GM21786 (cell line): ENCODE measurements around the gene ZCRB1.
"Not testable (repeated sequence)": the region's sequence is repeated elsewhere in the genome, so short reads cannot be mapped to it uniquely, and the experiment has no call there.

ENCODE experiments used
- ATAC-seq: cut with Tn5 transposase; IDR thresholded peaks from one replicate; pipeline ENCODE4 v1.9.1; 2021; ENCODE audit not compliant: unreplicated experiment

Gene ZCRB1, protein sequence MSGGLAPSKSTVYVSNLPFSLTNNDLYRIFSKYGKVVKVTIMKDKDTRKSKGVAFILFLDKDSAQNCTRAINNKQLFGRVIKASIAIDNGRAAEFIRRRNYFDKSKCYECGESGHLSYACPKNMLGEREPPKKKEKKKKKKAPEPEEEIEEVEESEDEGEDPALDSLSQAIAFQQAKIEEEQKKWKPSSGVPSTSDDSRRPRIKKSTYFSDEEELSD

DNA sequence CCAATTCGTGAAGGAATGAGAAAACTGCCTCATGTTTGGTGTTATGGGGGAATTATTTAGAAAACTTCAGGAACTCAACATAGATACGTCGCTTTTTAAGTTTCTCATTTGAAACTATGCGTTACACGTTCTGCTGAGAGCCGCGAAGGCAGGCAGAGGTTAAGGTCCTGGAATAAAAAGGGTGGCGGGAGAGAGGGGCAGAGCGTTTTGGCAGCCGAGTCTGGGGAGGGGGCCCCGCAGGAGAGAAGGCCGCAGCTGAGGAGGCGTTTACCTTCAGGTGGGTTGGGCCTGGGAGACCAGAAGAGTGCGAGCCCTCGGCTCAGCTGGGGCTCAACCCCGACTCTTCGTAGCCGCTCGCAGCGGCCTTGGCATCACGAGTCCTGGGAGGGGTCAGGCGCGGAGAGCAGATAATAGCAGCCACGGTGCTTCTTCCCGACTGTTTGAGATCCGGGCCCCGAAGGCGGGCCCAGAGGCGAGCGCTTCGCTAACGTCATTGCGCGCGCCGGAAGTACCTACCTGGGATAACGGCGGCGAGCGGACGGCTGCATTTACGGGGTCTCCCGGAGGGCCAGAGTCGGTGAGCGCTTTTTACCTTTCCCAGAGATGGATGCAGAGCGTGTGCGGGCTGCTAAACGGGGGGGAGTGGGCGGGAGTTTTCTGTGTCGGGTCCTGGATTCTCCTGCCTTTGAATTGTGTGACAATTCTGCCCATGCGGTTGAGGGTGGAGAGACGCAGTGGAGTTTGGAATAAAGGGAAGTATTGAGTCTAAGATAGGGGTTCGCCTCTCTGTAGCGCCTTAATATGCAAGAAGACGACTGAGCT, at the start of gene ZCRB1, which contains the start of gene PPHLN1:
TSS of gene ZCRB1 (minus strand) at position 442 of the 822 bp plus-strand sequence. CDS start 1,992 bp downstream, outside the sequence.
TSS of gene PPHLN1 (plus strand) at position 515 of the 822 bp plus-strand sequence. CDS start 9,736 bp downstream, outside the sequence.
- ATAC-seq: peak; percentile 90

DNA sequence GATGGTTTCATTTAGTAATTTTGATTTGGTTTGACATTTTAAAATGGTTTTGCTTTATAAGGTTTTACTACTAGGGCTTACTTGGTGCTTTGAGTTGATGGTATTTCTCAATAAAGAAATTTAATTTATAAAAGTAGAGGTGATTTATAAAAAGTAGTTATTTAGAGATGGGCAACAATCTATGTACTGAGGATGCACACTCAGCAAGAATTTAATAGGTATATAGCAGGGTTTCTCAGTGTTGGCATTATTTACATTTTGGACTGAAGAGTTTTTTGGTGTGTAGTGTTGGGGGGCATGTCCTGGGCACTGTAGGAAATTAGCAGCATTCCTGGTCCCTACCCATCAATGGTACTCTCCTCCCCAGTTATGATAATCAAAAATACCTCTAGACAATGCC, 47.8 kb upstream of the ZCRB1 start:
- no peak for ATAC-seq

DNA sequence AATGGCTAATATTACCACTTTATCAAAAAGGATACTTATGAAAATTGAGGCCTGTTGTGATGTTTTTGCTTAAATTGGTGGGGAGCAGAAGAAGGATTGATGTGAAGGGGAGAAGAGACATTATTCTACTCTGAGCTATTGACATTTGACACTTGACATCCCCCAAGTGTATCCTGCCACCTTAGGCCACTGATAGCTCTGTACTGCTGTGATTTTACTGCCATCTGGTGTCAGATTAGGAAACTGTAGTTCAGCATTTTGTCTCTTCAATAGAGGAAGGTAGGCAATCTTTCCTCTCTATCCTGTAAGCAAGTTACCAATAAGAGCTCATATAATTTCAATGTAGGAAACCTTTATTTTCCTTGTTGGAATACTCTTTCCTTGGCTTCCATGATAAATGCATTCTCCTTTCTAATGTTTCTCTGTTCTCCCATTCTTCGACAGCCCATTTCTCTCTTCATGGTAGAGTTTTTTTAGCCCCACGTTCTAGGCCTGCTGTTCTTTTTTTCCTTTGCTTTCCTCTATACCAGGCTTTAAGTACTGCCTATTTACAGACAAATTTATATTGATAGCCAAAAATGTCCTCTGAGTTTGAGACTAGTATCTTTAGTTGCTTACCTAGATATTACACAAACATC, 46.4 kb upstream of the ZCRB1 start:
- ATAC-seq: peak; percentile 89

DNA sequence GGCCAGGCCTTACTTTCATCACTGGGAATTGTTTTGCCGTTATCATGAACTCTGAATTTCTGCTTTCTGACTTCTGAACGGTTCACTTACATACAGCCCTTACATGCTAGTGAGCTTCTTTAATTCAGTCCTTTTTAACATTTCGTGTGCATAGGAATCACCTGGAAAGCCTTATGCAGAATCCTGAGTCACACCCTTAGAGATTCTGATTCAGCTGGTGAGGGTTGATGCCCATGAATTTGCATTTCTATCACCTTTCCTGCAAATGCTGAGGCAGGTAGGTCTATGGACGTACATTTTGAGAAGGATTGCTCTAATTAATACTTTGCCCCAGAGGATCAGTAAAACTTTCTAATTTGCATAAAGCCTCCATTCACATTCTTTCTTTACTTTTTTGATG, 44.1 kb upstream of the ZCRB1 start:
- ATAC-seq: no peak

DNA sequence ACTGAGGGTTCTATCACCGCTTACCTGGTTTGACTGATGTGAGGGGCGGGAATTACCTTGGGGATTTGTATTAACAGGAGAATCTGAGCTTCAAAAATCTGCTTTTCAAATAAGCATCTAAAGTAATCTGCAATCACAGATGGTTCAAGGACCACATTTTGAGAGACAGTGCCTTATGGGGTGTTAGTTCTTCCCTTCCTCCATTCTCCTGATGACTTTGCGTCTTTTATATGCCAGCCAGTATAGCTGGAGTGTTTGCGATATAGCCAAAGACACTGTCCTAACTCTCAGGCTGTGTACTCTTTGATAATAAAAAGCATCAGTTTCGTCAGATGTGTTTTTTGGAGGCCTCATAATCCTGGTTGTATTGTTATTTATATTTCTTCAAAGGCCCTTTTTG, 39.6 kb upstream of the ZCRB1 start:
- no peak for ATAC-seq

DNA sequence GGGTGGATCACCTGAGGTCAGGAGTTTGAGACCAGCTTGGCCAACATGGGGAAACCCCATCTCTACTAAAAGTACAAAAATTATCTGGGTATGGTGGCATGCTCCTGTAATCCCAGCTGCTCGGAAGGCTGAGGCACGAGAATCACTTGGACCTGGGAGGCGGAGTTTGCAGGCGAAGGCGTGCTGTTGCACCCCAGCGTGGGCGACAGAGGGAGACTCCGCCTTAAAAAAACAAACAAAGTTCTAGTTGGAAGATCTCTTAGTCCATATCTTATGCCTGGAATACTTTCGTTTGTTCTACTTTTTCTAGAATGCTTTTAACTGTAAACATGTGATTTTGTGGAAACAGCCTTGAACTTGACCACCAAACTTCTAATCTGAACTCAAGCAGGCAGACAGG, 38.8 kb upstream of the ZCRB1 start:
- no peak for ATAC-seq

DNA sequence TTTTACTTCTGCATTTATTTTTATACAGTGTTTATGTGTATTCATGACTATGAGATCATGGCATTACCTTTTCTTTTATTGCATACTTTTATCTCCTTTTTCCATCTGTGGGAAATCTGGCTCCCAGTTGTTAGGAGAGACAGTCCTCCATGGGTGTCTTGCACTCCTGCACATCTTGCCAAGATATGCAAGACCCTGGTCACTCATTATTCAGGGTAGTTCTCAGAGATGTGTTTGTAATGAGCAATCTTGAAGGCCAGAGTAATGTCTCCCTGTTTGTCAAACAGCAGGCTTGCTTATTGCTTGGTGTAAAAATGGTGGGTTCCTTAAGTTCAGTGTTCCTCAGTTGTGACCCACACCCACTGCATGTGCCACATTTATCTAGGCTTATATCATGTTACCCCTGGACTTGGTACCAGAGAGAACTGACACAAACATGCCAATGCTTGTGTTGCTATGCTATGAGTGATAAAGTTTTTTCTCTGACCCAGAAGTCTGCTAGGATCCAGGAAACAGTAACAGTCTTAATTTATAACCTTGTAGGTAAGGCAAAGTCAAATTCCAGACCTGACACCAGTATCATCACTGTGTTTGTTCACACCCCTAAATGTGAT, 36.9 kb upstream of the ZCRB1 start:
- no peak for ATAC-seq

DNA sequence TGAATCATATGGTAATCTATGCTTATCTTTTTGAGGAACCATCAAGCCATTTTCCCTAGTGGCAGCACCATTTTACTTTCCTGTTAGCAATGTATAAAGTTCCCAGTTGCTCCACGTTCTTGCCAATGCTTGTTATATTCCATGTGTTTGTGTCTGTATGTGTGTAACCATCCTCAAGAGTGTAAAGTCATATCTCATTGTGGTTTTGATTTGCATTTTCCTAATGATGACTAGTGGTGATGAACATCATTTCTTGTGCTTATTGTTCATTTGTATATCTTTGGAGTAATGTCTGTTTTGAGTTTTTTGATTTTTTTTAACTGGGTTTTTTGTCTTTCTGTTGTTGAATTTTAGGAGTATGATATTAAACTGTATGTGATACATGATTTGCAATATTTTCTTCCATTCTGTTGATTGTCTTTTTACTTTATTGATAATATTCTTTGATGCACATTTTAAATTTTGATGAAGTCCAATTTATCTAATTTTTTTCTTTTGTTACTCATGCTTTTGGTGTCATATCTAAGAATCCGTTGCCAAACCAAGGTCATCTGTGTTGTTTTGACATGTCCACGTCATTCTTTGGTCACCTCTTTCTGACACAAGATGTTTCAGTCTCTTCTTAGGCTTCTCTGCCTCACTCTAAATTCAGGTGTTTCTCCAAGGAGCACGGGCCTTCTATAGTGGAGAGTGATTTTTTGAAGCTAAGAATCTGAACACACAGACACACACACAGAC, 36.2 kb upstream of the ZCRB1 start:
- no peak for ATAC-seq

DNA sequence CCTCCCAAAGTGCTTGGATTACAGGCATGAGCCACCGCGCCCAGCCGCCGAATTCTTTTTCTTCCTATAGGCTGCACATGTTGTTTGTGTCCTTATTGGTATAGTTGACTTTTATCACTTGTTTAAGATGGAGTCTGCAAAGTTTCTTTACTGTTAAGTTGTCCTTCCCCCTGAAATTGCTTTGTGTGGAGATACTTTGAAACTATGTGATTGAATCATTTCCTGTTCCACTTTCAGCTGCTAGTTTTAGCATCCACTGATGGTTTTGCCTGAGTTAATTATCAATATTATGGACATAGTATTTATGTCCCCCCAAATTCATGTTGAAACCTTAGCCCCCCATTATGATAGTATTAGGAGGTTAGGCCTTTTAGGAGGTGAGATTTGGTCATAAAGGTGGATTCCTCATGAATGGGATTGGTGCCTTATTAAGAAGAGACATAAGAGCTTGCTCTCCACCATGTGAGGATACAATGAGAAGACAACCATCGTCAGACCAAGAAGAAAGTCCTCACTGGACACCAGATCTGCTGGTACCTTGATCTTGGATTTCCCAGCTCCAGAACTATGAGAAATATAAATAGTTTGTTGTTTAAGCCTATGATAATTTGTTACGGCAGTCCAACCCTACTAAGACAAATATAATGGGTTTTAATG, 35.0 kb upstream of the ZCRB1 start:
- peak; percentile 80 for ATAC-seq

DNA sequence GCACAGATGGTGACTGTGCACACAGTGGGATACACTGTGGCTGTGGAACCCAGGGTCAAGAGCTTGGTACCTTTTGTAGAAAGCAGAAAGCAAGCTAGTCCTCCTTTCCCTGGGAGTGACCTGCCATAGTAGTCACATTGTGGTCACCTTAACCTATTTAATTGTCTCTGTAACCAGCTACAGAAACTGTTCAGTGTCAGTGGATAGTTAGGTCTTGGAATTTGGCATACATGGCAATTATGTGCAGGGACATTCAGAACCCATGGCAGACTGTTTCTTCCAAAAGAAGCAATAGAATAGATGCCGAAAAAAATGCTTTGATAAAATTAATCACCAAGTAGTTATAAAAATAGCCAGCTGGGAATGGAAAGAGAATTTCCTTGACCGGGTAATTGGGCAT, 30.4 kb upstream of the ZCRB1 start:
- no peak for ATAC-seq

DNA sequence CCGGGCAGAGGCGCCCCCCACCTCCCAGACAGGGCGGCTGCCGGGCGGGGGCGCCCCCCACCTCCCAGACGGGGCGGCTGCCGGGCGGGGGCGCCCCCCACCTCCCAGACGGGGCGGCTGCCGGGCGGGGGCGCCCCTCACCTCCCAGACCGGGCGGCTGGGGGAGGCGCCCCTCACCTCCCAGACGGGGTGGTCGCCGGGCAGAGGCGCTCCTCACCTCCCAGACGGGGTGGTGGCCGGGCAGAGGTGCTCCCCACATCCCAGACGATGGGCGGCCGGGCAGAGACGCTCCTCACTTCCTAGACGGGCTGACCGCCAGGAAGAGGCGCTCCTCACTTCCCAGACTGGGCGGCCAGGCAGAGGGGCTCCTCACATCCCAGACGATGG, 24.1 kb upstream of the ZCRB1 start:
- not testable (repeated sequence) for ATAC-seq

DNA sequence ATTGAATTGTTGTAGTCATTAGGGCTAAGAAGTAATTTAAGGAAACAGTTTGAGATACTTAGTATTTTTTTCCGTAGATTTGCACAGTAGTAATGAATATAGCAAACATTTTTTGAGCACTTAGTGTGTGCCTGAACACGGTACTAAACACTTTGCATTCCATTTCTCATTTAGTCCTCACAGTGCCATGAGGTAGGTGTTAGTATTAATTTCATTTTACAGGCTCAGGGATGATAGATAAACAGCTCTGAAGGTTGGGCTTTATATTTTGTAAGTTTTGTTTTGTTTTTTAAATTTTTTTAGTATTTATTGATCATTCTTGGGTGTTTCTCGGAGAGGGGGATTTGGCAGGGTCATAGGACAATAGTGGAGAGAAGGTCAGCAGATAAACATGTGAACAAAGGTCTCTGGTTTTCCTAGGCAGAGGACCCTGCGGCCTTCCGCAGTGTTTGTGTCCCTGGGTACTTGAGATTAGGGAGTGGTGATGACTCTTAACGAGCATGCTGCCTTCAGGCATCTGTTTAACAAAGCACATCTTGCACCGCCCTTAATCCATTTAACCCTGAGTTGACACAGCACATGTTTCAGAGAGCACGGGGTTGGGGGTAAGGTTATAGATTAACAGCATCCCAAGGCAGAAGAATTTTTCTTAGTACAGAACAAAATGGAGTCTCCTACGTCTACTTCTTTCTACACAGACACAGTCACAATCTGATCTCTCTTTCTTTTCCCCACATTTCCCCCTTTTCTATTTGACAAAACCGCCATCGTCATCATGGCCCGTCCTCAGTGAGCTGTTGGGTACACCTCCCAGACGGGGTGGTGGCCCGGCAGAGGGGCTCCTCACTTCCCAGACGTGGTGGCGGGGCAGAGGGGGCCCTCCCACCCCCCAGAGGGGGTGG, 23.5 kb upstream of the ZCRB1 start:
- not testable (repeated sequence) for ATAC-seq

DNA sequence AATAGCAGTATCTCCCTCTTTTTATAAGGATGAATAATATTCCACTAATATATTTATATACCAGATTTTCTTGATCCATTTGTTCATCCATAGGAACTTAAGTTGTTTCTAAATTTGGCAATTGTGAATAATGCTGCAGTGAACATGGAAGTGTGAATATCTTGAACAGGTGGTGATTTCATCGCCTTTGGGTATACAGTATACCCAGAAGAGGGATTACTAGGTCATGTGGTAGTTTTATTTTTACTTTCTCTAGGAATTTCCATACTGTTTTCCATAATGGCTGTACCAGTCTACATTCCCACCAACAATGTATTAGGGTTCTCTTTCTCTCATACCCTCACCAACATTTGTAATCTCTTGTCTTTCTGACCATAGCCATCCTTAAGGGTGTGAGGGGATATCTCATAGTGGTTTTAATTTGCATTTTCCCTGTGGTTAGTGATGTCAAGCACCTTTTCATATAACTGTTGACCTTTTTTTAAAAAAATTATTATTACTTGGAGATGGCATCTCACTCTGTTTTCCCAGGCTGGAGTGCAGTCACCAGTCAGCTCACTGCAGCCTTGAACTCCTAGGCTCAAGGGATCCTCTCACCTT, 20.6 kb upstream of the ZCRB1 start:
- no peak for ATAC-seq

DNA sequence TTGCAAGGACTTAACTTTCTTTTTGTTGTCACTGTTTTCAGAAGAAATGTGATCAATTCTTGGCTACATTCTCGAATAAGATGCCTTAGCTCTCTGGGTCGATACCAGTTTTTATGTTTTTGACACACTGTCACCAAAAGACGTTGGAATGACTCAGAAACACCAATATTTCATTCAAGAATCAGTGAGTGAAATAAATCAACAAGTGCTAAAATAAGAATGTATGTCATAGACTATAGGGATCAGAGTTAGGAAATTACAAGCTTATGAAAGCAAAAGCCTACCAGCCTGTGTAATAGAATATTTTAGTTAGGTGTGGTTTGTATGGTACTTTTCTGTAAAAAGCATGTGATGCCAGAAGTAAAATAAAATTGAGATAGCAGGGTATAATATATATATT, 17.8 kb upstream of the ZCRB1 start:
- no peak for ATAC-seq

DNA sequence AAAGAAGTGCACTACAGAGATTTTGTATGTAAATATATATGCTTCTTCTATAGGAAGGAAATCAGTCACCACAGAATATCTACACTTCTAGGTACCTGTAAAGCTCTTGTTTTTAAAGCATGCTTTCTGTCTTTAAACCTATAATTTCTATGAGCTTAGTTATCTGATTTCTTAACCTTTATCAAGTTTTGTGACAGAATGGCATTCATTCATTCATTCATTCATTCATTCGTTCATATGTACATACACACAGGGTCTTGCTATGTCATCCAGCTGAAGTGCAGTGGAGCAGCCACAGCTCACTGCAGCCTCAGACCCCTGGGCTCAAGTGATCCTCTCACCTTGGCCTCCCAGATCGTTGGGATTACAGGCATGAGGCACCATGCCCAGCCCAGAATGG, 16.1 kb upstream of the ZCRB1 start:
- no peak for ATAC-seq

DNA sequence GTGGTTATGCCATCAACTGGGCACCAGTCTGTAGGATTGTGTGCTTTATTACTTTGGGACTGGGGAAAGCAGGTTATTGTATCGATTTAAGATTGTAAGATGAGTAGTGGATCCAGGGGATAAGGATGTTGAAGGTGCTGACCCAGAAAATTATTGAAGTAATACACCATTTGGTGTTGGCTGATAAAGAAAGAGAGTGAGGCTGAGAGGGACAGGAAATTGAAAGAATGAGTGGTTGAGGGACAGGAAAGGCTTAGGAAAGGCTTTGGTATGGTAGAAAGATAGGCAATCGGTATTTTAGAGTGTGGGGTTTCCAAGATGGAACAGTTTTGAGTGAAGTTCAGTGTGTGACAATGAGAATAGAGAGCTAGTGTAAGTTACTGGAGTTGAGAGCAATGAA, 12.4 kb upstream of the ZCRB1 start:
- no peak for ATAC-seq

DNA sequence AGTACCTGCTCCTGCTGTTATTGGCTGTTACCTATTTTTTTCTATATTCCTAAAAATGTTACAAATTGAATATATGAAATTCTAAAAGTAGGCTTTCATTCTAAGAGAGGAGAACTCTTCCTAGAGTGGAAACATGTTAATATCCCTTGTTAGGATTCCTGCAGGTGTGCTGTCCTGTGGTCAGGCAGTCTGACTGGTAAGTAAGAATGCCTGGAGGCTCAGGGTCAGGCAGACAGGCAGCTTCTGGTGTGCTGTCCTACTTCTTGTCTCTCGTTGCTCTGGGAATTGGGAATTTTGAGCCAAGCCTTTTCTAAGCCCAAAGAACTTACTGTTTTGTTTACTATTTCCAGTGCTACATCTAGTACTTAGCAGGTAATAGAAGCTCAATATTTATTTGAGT, 10.4 kb upstream of the ZCRB1 start:
- no peak for ATAC-seq

DNA sequence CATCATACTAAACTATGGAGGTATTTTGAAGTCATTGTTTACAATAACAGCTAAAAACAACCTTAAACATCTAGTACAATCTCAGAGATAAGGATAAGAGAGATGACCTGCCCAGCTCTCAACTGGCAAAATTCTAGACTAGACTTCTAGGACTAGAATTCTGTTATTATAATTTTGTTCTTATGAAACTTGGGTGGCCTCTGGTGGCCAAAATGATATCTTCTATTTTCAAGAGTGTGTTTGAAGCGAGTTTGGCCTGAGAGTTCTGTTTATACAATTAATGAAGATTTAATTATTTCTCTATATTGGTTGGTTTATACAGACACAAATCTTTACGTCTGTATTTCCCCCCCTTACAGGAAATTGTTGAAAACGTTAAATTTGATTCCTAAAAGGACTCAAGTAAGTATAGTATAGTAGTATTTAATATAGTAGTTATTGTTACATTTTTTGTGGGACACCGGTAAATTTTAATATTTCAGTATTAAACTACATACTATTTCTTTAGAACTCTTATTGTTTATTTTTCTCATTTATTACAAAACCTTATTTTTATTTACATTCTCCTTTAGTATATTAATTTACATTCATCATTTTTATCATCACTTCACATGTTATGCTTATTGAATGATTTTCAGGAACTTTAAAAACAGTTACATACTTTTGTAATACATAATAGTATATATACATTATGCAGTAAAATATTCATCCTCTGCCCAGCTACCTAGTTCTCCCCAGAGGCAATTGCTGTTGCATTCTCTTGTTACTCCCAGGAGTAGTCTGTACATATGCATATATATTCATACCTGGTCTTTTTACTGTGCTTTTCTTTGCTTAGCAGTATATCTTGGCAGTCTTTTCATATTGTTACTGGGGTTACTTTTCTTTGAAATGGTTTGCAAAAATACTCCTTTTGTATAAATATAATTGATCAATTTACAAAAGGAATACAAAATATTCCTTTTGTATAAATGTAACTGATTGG, 6.7 kb upstream of the ZCRB1 start:
- ATAC-seq: peak; percentile 85
